DOHH2 (cell line): ENCODE results near the gene DYRK1A.

Experiments used
- CTCF ChIP-seq: fragments of 200-600 bp; sonication (generic); IDR thresholded peaks from one replicate; pipeline ENCODE4 v1.5.1; 2014; ENCODE audit warnings: antibody characterized with exemption, mild to moderate bottlenecking, low read depth, low read length; ENCODE audit not compliant: poor library complexity, severe bottlenecking
- EZH2phosphoT487 ChIP-seq: fragments of 200-600 bp; sonication (generic); IDR thresholded peaks from 2 replicates; pipeline ENCODE4 v1.6.1; 2017; ENCODE audit warnings: borderline replicate concordance, mild to moderate bottlenecking, antibody characterized with exemption, low read length, moderate library complexity, mixed read lengths

DNA sequence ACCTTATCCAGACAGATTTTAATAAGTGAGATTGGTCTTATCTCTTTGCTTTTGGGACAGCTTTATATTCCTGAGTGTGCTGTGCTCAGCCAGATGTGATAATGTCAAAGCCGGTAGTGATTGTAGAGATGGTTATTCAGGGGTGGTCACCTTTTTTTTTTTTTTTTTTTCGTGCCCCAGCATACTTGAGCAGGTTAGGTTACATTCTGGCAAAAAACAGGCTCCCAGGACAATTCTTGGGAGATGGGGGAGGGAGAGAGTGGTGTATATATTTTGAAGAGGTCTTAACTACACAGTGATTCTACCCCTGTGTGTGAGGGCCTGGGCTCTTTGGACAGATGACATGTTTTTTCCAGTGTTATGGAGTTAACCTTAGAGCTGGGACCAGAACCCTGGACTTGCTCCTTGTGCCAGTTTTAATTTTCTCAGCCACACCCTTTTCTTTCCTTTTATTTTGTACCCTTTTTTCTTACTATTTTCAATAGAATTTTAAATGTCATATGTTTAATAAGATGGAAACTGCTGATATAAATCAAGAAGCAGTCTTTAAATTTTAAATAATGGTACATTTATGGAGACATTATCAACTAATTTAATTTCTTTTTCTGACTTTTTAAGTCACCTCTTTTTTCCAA, 88.4 kb downstream of the DYRK1A start:
- no peak for TF ChIP-seq CTCF
- TF ChIP-seq EZH2phosphoT487 = no peak
